RKO (cell line): Measurements from ENCODE around the gene GTF3C6.
A peak's percentile ranks its signal among the peaks of the same experiment; 100 is the strongest.
"Not testable (repeated sequence)": the region's sequence is repeated elsewhere in the genome, so short reads cannot be mapped to it uniquely, and the experiment has no call there.

Experiments
- DNase-seq: peaks from one replicate; pipeline ENCODE4 v3.0.0-alpha.2; 2016; ENCODE audit warnings: low spot score

GTF3C6 gene, protein sequence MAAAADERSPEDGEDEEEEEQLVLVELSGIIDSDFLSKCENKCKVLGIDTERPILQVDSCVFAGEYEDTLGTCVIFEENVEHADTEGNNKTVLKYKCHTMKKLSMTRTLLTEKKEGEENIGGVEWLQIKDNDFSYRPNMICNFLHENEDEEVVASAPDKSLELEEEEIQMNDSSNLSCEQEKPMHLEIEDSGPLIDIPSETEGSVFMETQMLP

DNA sequence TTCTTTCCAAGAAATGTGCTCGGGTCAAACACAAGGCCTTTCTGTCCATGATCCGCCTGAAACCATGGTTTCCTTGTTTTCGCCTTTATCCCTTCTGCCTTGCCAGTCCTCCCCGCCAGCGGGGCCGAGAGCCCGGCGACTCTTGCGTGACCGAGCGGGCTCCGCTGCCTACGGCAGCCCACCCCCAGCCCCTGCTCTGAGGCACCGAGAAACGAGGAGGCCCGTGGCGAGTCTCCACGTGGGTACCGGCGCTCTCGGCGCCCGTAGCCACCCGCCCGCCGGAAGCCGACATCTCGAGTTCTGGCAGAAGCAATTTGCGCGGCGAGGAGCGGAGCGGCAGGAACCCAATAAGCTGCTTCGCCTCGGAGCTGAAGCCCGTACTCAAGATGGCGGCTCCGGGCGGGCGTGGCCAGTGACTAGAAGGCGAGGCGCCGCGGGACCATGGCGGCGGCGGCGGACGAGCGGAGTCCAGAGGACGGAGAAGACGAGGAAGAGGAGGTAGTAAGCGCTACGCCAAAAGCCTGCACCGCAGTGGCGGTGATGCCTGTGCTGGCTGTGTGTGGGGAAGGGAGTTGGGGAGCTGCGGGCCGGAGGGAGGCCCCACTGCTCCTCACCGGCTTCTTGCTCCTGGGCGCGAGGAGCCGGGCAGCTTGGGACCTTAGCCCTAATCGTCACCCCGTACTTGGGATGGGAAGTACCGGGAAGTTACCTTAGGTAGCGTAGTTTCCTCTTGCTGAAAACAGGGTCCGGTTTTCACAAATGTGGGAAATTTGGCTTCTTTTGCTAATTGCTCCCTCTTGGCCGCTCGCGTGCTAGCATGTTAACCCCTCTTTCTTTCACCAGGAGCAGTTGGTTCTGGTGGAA is at the start of gene GTF3C6:
Gene GTF3C6, plus strand, starts transcription at position 378 of the 864 bp plus-strand sequence. Its CDS starts 64 bp downstream, at position 442.
- peak; percentile 94 for DNase-seq

DNA sequence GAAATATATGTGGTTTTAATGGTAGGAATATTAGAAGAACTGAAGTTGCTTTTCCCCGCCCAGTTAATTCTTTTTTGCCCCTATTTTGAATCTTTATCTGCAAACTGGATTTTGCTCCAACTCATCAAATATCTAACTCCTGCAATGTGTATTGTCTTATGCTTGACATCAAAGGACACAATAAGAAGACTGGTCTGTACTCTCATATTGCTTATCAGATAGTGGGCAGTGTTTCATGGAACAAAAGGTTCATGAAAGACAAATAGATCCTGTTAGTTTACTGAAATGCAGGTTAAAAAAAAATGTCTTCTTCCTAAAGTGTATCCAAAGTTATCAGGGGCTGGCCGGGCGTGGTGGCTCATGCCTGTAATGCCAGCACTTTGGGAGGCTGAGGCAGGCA is 27.7 kb upstream of the GTF3C6 start:
- DNase-seq = no peak

DNA sequence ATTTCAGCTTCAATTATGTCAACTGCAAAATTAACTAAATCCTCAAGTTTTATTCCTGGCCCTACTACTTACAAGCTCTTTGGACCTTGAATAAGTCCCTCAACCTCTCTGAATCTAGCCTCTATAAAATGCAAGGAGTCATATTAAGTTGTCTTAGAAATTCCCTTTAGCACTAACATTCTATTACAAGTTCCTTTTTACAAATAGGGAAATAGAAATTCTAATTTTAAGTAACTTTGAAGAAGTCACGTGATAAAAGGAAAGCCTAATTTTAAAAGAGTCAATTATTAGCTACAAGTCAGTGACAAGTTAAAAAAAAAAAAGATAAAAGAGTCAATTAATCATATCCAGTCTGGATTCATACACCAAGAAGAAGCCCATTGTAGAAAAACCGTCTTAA is 24.6 kb upstream of the GTF3C6 start:
- no peak for DNase-seq

DNA sequence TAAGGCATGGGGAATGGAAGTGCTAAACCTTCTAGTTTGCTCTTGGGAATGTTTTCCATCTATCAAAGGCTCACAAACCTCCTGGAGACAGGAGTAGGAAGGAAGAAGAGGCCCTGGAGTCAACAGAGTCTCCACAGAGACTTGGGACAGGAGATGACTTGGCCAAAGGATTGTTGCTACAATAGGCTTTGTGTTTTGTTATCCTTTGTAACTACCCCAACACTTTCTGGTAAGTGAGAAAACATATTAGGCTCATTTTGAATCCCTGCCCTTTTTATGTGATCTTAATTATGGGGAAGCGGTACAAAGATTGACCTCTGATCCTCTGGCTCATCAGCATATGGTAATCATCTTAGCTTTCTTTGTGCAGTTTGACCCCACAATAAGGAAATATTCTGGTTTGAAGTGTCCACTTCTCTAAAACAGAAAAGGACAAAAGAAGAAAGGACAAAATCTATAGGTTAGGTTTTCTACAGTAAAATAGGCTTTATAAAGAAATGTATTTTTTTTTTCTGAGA is 24.1 kb upstream of the GTF3C6 start:
- DNase-seq = no peak

DNA sequence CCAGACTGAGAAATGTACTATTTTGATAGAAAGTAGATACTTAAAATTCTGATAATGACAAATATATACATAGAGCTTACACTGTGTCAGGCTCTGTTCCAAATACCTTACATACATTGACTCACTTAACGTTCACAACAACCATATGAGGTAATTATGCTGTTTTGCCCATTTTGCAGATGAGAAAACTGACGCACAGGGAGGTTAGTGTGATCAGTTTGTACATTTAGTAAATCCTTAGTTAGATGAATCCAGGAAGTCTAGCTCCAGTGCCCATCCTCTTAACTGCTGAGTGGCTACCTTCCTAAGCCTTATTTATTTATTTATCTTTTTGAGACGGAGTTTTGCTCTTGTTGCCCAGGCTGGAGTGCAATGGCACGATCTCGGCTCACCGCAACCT is 23.3 kb upstream of the GTF3C6 start:
- no peak for DNase-seq

DNA sequence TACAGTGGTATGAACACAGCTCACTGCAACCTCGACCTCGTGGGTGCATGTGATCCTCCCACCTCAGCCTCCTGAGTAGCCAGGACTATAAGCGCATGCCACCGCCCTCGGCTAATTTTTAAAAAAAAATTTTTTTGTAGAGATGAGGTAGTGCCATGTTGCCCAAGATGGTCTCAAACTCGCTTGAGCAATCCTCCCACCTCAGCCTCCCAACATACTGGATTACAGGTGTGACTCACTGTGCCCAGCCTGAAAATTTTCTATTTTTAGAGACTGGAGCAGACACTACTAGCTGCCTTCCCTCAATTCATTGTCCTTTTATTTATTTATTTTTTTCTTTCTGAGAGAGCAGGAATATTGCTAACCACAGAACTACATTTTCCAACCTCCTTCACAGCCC is 20.3 kb upstream of the GTF3C6 start:
- DNase-seq = peak; percentile 9

DNA sequence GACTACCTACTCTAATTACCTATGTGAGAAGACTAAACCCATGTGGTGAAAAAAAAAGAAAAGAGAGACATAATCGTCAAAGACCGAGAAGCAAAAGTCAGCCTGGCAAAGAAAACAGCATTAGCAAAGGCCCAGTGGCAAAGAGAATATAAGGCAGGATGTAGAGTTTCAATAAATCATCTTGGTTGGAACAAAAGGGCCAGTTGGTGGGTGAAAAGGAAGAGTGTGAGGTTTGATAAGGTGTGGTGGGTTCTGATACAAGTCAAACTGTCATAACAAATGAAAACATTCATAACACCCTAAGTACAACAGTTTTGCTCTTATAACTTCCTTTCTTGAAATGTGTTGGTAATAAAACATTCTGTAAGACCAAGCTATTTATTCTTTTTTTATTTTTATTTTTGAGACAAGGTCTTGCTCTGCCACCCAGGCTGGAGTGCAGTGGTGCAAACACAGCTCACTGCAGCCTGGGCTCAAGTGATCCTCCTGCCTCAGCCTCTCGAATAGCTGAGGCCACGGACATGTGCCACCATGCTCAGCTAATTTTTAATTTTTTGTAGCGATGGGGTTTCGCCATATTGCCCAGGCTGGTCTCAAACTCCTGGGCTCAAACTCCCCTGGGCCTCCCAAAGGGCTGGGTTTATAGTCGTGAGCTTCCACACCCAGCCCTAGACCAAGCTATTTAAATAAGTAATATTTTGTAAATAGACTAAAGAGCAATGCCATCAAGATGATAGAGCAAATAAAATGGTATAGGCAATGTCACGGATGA is 18.9 kb upstream of the GTF3C6 start:
- no peak for DNase-seq

DNA sequence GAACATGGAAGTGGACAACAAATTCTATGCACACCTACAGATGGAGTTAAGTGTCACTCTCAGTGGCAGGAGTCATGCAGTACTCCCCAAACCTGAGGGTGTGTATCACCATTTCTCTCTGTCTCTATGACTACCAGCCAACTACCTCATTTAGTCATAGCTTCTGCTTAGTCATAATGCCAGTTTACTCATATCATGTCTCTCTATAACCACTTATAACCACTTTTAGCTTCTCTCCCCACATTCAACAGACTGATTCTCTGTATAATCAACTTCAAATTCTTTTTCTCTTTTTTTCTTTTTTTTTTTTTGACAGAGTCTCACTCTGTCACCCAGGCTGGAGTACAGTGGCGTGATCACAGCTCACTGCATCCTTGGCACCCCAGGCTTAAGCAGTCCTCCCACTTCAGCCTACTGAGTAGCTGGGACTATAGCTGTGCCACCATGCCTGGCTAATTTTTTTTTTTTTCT is 13.8 kb upstream of the GTF3C6 start:
- DNase-seq = peak; percentile 98

DNA sequence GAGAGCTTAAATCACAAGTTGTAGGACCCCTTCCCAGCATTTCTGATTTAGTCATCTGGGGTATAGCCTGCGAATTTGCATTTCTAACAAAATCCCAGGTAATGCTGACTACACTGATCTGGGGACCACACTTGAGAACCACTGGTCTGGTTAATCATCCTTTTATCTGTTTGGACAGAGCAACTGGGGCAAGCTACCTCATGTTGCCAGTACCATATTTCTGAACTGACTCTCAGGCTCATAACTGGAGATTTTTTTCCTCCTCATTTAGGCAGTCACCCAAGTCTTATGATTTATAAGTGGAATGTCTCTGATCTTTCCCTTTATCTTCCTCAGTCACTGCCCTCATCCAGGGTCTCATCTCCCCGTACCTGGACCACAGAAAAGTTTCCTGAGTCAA is 12.0 kb upstream of the GTF3C6 start:
- no peak for DNase-seq

DNA sequence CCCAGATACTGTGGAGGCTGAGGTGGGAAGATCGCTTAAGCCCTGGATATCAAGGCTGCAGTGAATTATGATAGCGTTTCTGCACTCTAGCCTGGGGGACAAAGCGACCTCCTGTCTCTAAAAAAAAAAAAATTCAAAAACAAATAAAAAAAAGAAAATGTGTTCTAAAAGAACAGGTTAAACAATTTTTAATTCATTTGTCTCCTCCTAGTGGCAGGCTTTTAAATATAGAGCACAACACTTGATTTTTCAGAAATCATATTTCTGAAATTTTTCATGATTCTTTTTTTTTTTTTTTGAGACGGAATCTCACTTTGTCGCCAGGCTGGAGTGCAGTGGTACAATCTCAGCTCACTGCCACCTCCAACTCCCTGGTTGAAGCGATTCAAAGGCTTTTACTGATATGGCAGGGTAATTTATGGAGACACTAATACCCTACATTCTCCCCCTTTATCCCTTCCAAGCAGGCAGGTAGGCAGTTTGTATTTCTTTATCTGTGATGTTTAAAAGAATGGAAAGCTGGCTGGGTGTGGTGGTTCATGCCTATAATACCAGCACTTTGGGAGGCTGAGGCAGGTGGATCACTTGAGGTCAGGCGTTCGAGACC is 8.7 kb upstream of the GTF3C6 start:
- DNase-seq = peak; percentile 71

DNA sequence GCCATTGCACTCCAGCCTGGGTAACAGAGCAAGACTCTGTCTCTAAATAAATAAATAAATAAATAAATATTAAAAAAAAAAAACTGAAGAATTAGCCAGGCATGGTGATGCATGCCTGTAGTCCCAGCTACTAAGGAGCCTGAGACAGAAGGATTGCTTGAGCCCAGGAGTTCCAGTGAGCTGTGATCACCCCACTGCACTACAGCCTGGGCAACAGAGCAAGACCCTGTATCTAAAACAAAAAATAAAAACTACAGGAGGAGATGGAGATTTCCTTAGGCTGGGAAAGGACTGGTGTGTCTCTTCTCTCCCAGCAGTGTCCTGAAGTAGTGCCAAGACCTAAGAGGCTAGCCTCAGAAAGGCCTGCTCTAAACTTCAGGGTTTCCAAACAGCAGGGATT is 8.1 kb upstream of the GTF3C6 start:
- DNase-seq = no peak

DNA sequence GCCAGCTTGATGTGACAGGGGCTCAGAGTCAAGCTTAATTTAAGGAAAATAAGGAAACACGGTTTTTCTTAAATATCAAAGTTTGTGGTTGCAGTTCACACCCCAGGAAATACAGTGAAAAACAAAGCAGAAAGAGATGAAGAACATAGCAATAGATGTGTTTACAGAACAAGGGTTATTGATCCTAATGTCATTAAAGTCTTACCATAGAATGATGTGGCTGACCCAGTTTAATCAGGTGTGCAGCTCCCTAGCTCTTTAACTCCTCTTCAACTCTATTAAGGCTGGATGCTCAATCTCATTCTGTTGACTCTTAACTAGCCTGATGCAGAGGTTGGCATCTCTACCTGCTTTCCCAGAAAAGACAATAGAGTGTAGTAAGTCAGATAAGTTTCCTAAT is 7.5 kb upstream of the GTF3C6 start:
- DNase-seq = no peak

DNA sequence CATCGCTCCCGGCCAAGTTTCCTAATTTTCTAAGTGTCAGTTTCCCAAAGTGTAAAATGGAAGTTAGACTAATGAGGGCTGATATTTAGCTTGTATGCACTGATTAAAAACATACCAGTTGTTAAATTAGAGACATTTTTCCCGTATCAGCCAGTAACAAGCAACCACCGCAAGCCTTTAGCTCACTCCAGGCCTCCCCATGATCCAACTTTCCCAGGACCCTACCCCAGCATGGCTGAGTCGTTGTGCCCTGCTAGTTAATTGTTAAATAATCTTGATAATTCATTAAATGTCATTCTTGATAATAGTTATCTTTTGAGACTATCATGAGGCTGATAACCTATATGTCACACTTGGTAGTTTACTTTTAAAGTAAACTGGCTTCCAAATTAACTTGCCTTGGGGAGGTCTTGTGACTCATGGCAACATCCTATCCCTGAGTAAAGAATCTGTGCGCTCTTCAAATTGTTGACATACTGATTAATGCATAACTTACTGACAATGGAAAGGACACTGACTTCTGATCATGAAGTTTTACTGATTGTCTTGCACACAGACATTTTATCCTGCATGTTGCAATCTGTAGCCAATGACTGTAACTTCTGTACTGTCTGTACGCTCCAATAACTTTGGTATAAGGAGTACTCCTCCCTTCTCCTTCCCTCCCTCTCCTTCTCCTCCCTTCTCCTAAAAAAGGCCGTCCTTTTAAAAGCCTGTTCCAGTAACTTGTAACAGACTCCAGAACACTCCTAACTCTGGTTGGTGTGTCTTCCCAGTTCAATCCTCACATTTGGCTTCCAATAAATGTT is 6.3 kb upstream of the GTF3C6 start:
- DNase-seq = no peak

DNA sequence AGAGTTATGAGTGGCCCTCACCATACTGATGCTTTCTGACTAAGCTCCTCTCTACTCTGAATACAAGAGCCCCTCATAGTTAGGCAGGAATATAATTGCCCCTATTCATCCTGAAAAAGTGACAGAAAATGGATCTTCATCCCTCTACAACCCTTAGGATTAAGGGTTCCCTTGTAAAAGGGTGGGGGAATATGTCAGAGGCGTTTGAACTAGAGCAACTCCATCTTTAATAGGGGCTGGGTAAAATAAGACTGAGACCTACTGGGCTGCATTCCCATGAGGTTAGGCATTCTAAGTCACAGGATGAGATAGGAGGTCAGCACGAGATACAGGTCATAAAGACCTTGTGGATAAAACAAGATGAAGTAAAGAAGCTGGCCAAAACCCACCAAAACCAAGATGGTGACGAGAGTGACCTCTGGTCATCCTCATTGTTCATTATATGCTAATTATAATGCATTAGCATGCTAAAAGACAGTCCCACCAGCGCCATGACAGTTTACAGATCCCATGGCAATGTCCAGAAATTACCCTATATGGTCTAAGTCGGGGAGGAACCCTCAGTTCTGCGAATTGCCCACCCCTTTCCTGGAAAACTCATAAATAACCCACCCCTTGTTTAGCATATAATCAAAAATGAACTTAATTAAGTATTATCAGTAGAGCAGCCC is 4.7 kb upstream of the GTF3C6 start:
- no peak for DNase-seq

DNA sequence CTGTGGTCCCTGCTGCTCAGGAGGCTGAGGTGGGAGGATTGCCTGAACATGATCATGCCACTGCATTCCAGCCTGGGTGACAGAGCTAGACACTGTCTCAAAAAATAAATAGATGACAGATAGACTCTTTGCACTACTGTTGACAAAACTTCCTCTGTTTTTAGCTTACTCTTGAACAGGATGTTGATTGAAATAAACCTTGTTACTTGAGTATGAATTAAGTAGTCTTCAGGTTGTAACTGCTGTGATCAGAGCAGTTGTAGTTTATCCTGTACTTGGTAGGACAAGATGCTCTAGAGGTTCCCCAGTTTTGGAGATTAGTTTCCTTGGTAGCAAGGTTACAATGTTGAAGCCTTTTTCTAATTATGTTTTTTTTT is 1.5 kb downstream of the GTF3C6 start:
- DNase-seq = peak; percentile 46

DNA sequence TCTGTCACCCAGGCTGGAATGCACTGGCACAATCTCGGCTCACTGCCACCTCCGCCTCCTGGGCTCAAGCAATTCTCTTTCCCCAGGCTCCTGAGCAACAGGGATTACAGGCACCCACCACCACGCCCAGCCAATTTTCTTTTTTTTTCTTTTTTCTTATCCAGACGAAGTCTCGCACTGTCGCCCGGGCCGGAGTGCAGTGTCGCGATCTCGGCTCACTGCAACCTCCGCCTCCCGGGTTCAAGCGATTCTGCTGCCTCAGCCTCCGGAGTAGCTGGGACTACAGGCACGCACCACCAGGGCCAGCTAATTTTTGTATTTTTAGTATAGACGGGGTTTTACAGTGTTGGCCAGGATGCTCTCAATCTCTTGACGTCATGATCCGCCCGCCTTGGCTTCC is 4.1 kb downstream of the GTF3C6 start:
- not testable (repeated sequence) for DNase-seq

DNA sequence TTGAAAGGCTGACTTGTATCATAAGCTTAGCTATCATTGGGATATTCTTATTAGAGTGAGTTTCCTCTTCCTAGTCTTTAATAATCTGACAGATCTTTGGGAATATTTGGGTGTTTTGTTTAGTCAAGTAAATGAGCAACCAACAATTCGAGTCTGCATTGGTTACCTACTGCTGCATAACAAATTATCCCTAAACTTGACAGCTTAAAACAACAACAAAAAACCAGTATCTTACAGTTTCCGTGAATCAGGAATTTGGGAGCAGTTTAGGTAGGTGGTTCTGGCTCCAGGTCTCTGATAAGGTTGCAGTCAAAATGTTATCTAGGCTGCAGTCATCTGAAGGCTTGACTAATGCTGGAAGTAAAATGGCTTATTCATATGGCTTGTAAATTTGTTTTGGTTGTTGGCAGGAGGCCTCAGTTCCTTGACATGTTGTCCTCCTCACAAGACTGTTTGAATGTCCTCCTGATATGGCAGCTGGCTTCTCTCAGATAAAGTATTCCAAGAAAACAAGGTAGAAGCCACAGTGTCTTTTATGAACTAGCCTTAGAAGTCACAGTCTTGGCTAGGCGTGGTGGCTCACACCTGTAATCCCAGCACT is 7.2 kb downstream of the GTF3C6 start:
- DNase-seq = no peak

DNA sequence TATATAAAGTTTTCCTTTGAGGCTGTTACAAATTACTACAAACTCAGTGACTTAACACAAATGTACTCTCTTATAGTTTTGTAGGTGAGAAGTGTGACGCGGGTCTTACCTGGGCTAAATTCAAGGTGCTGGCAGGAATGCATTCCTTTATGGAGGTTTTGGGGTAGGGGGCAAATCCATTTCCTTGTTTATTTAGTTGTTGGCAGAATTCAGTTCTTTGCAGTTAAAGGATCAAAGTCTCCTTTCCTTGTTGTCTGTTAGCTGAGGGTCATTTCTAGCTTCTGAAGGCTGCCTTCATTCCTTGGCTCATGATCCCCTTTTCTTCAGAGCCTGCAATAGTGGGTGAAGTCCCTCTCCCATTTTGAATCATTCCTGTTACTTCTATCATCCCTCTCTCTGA is 10.2 kb downstream of the GTF3C6 start:
- DNase-seq = not testable (repeated sequence)

DNA sequence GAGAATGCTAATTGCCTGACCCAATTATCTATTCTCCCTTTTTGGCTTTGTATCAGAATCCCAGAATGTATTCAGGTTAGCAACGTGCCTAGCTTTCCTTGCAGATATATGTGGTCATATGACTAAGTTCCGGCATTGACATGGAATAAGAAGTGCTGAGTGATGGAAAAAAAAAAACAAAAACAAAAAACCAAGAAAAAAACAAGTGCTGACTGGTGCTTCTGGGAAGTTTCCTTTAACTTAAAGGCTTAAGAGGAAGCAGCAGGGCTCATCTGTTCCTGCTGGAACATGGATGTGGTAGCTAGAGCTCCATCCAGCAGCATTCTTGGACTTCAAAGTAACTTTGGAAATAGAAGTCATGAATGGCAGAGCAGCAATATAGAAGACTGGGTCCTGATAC is 13.0 kb downstream of the GTF3C6 start:
- DNase-seq = no peak

DNA sequence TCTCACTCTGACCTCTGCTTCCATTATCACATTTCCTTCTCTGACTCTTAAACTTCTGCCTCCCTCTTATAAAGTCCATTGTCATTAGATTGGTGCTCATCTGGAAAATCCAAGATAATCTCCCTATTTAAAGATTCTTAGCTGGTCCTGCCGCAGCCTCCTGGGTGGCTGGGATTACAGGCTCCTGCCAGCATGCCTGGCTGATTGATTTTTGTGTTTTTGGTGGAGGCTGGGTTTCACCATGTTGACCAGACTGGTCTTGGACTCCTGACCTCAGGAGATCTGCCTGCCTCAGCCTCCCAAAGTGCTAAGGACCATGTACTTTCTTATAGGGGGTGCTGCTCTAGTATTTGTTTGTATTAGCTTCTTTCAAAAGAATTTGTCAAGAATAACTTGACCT is 18.1 kb downstream of the GTF3C6 start:
- DNase-seq = no peak
